H1 (cell line): Measurements from ENCODE around the gene MTMR6. TPM values are rescaled to one million over a fixed set of nuclear protein-coding genes. Genes with fewer than 3 reads are reported as not detected.

Experiments used
- CTCF ChIA-PET: fragments of 300-600 bp; sonication (Branson Sonifier 250); formaldehyde crosslinking; loops from one replicate; lab custom pipeline; 2021; ENCODE audit not compliant: partially characterized antibody; lab: Charles Lee
- POLR2A ChIA-PET: fragments of 300-600 bp; sonication (Branson Sonifier 250); formaldehyde crosslinking; loops from one replicate; lab custom pipeline; 2021; ENCODE audit warnings: inconsistent platforms; ENCODE audit not compliant: partially characterized antibody; lab: Charles Lee
- DNase-seq, 2 experiments: peaks; one replicate each; pipeline versions ENCODE4 v3.0.0 to v3.0.0-alpha.2; 2010 to 2022; ENCODE audit warnings: low spot score in 2 of 2, low read depth in 1 of 2, mixed read lengths in 1 of 2
- FAIRE-seq: peaks from 2 replicates; lab custom pipeline; 2011; peaks lifted over from hg19 to GRCh38; lab: Jason Lieb, UNC
- H2AFZ ChIP-seq: 2 replicates; pipeline ENCODE4 v1.8.1; 2012; ENCODE audit warnings: low read length, inconsistent platforms
- H2AK5ac ChIP-seq: 2 replicates; pipeline ENCODE4 v1.6.1; 2013; ENCODE audit warnings: low read depth, low read length
- H2BK120ac ChIP-seq: replicated peaks from 2 replicates; pipeline ENCODE3; 2013; ENCODE audit warnings: low read depth, low read length, inconsistent platforms
- H2BK12ac ChIP-seq: 2 replicates; pipeline ENCODE4 v1.6.1; 2013; ENCODE audit warnings: low read depth, low read length
- H2BK15ac ChIP-seq: 2 replicates; pipeline ENCODE4 v1.6.1; 2013; ENCODE audit warnings: low read length
- H2BK20ac ChIP-seq: 2 replicates; pipeline ENCODE4 v1.6.1; 2013; ENCODE audit warnings: low read length
- H2BK5ac ChIP-seq: 2 replicates; pipeline ENCODE4 v1.6.1; 2013; ENCODE audit warnings: low read depth, low read length
- H3K14ac ChIP-seq: 2 replicates; pipeline ENCODE4 v1.6.1; 2013; ENCODE audit warnings: inconsistent platforms; ENCODE audit not compliant: insufficient read length
- H3K18ac ChIP-seq: 2 replicates; pipeline ENCODE4 v1.6.1; 2013; ENCODE audit warnings: low read length; ENCODE audit errors: extremely low read depth
- H3K23ac ChIP-seq: 2 replicates; pipeline ENCODE4 v1.6.1; 2013; ENCODE audit warnings: inconsistent platforms; ENCODE audit not compliant: insufficient read length
- H3K23me2 ChIP-seq: 2 replicates; pipeline ENCODE4 v1.6.1; 2013; ENCODE audit warnings: low read depth, low read length
- H3K27ac ChIP-seq: 2 replicates; pipeline ENCODE4 v1.6.1; 2011; ENCODE audit warnings: low read depth, low read length, inconsistent platforms
- H3K27me3 ChIP-seq, 4 experiments: replicated peaks in 1 of 4; 1 replicate in 1 of 4; 2 replicates in 3 of 4; pipeline versions ENCODE4 v1.6.1 to v1.8.1; 2011 to 2013; ENCODE audit warnings: low read length in 3 of 4, mild to moderate bottlenecking in 3 of 4, inconsistent platforms in 2 of 4, mixed read lengths in 2 of 4, moderate library complexity in 1 of 4; ENCODE audit not compliant: control insufficient read depth in 3 of 4, insufficient read depth in 3 of 4; ENCODE audit errors: extremely low read depth in 1 of 4
- H3K36me3 ChIP-seq, 4 experiments: 2 replicates each; pipeline versions ENCODE4 v1.6.1 to v1.8.1; 2011 to 2013; ENCODE audit warnings: mild to moderate bottlenecking in 4 of 4, low read length in 3 of 4, moderate library complexity in 2 of 4, control low read depth in 1 of 4, inconsistent platforms in 1 of 4; ENCODE audit not compliant: insufficient read depth in 4 of 4, control insufficient read depth in 2 of 4
- H3K4ac ChIP-seq: replicated peaks from 2 replicates; pipeline ENCODE3; 2013; ENCODE audit warnings: low read length, low read depth, mixed read lengths, inconsistent platforms; ENCODE audit not compliant: insufficient read length
- H3K4me1 ChIP-seq, 4 experiments: replicated peaks in 1 of 4; 1 replicate in 1 of 4; 2 replicates in 3 of 4; pipeline versions ENCODE4 v1.6.1 to v1.8.1; 2011 to 2013; ENCODE audit warnings: low read length in 3 of 4, inconsistent platforms in 2 of 4, mixed read lengths in 1 of 4; ENCODE audit not compliant: insufficient read depth in 4 of 4, control insufficient read depth in 3 of 4
- H3K4me2 ChIP-seq, 2 experiments: 2 replicates each; pipeline versions ENCODE4 v1.6.1 to v1.8.1; 2011 to 2013; ENCODE audit warnings: low read depth in 2 of 2, low read length in 2 of 2, control low read depth in 1 of 2, inconsistent platforms in 1 of 2, mild to moderate bottlenecking in 1 of 2; ENCODE audit not compliant: insufficient read depth in 1 of 2
- H3K4me3 ChIP-seq, 4 experiments: fragments of 200-600, 300-600 bp in 1 of 4; sonication (generic), shearing (Covaris generic), sonication (Bioruptor Twin) in 1 of 4; 2 replicates each; pipeline versions ENCODE4 v1.5.1 to v1.8.1; 2011 to 2016; ENCODE audit warnings: low read length in 4 of 4, low read depth in 3 of 4, control low read depth in 2 of 4, inconsistent platforms in 2 of 4, mild to moderate bottlenecking in 2 of 4, mixed read lengths in 1 of 4, moderate library complexity in 1 of 4; ENCODE audit not compliant: insufficient read depth in 2 of 4; ENCODE audit errors: extremely low read depth in 1 of 4
- H3K56ac ChIP-seq: replicated peaks from 2 replicates; pipeline ENCODE3; 2013; ENCODE audit warnings: low read depth, mild to moderate bottlenecking, mixed read lengths, low read length, inconsistent platforms; ENCODE audit not compliant: insufficient read length
- H3K79me1 ChIP-seq: 2 replicates; pipeline ENCODE4 v1.6.1; 2013; ENCODE audit warnings: low read depth, low read length, control low read depth
- H3K79me2 ChIP-seq, 2 experiments: 2 replicates each; pipeline versions ENCODE4 v1.6.1 to v1.8.1; 2012 to 2013; ENCODE audit warnings: low read length in 2 of 2, mild to moderate bottlenecking in 2 of 2, inconsistent platforms in 1 of 2; ENCODE audit not compliant: insufficient read depth in 2 of 2, control insufficient read depth in 1 of 2
- H3K9ac ChIP-seq, 4 experiments: replicated peaks in 1 of 4; 1 replicate in 1 of 4; 2 replicates in 3 of 4; pipeline versions ENCODE4 v1.6.1 to v1.8.1; 2011 to 2013; ENCODE audit warnings: low read depth in 3 of 4, low read length in 3 of 4, control low read depth in 2 of 4, mild to moderate bottlenecking in 2 of 4, moderate library complexity in 2 of 4, inconsistent platforms in 1 of 4; ENCODE audit errors: extremely low read depth in 1 of 4
- H3K9me3 ChIP-seq, 2 experiments: 2 replicates each; pipeline versions ENCODE4 v1.6.1 to v1.8.1; 2012 to 2013; ENCODE audit warnings: mild to moderate bottlenecking in 2 of 2, moderate library complexity in 2 of 2, control low read depth in 1 of 2, inconsistent platforms in 1 of 2, low read depth in 1 of 2, low read length in 1 of 2, mixed read lengths in 1 of 2; ENCODE audit not compliant: insufficient read depth in 2 of 2
- H4K20me1 ChIP-seq, 2 experiments: replicated peaks in 1 of 2; 2 replicates each; pipeline versions ENCODE3 to v1.8.1; 2011 to 2013; ENCODE audit warnings: inconsistent platforms in 2 of 2, low read length in 2 of 2, mild to moderate bottlenecking in 1 of 2; ENCODE audit not compliant: insufficient read depth in 2 of 2, control insufficient read depth in 1 of 2
- H4K5ac ChIP-seq: 2 replicates; pipeline ENCODE4 v1.6.1; 2013; ENCODE audit warnings: low read length, low read depth, mixed read lengths, inconsistent platforms; ENCODE audit not compliant: insufficient read length
- H4K8ac ChIP-seq: 2 replicates; pipeline ENCODE4 v1.8.0; 2013; ENCODE audit warnings: mild to moderate bottlenecking, moderate library complexity, low read length, inconsistent platforms; ENCODE audit not compliant: insufficient read depth; ENCODE audit errors: extremely low read depth
- H4K91ac ChIP-seq: replicated peaks from 2 replicates; pipeline ENCODE3; 2013; ENCODE audit warnings: low read length, mixed read lengths, inconsistent platforms; ENCODE audit not compliant: insufficient read length
- ASH2L ChIP-seq: fragments of 200-600, 300-600 bp; sonication (generic); IDR thresholded peaks from one replicate; pipeline ENCODE4 v1.7.1; 2017; ENCODE audit warnings: low read length
- BCL11A ChIP-seq, 2 experiments: IDR thresholded peaks; one replicate each; pipeline ENCODE4 v1.6.1; 2011; ENCODE audit warnings: low read depth in 2 of 2, low read length in 2 of 2, mild to moderate bottlenecking in 2 of 2
- BRCA1 ChIP-seq: IDR thresholded peaks from 2 replicates; pipeline ENCODE4 v1.6.1; 2012; ENCODE audit warnings: low read depth, low read length, improper control_type of control experiment
- CBX5 ChIP-seq: fragments of 300-800, 300-1000 bp; sonication (generic); IDR thresholded peaks from 2 replicates; pipeline ENCODE4 v1.7.1; 2016; ENCODE audit warnings: antibody characterized with exemption, low read length, low read depth
- HDAC6 ChIP-seq: IDR thresholded peaks from one replicate; pipeline ENCODE4 v1.7.1; 2012; ENCODE audit warnings: low read depth, mild to moderate bottlenecking, inconsistent platforms, low read length, moderate library complexity
- JUND ChIP-seq: IDR thresholded peaks from 2 replicates; pipeline ENCODE4 v1.6.1; 2011; ENCODE audit warnings: mild to moderate bottlenecking, improper control_type of control experiment, low read length
- KDM5A ChIP-seq: fragments of 200-600 bp; IDR thresholded peaks from 2 replicates; pipeline ENCODE4 v1.7.1; 2012; ENCODE audit warnings: mild to moderate bottlenecking, low read length, inconsistent platforms, mixed read lengths
- POLR2AphosphoS5 ChIP-seq: IDR thresholded peaks from 2 replicates; pipeline ENCODE4 v1.6.1; 2011; ENCODE audit warnings: low read depth, low read length
- SP4 ChIP-seq: IDR thresholded peaks from 2 replicates; pipeline ENCODE4 v1.6.1; 2012; ENCODE audit warnings: low read length, inconsistent platforms
- TAF1 ChIP-seq: IDR thresholded peaks from 2 replicates; pipeline ENCODE4 v1.6.1; 2011; ENCODE audit warnings: mild to moderate bottlenecking, low read depth, low read length
- TCF12 ChIP-seq: IDR thresholded peaks from 2 replicates; pipeline ENCODE4 v1.6.1; 2011; ENCODE audit warnings: low read depth, mild to moderate bottlenecking, low read length
- YY1 ChIP-seq: IDR thresholded peaks from 2 replicates; pipeline ENCODE4 v1.6.1; 2011; ENCODE audit warnings: low read depth, mild to moderate bottlenecking, low read length
- WGBS, 2 experiments: shearing (Covaris generic) in 1 of 2; methylation state at CpG; one replicate each; pipeline versions ENCODE4 v1.1.6 to v1.1.7; 2013 to 2015; ENCODE audit warnings: low lambda C conversion rate in 2 of 2, mixed read lengths in 2 of 2, inconsistent platforms in 1 of 2, low coverage in 1 of 2, missing lambda C conversion rate in 1 of 2; ENCODE audit not compliant: insufficient replicate concordance in 2 of 2, insufficient coverage in 1 of 2, insufficient read length in 1 of 2; ENCODE audit errors: extremely low coverage in 1 of 2, missing lambda C conversion rate in 1 of 2; 5-methylcytosine and 5-hydroxymethylcytosine counted together
- polyA plus RNA-seq, 7 experiments: library from polyadenylated mRNA; depleted of rRNA in 3 of 7; stranded (reverse) in 5 of 7; unstranded in 2 of 7; fragments of >200 nt in 5 of 7; fragments of 200-250 nt in 2 of 7; gene quantifications; 1 replicate in 5 of 7; 2 replicates in 1 of 7; 4 replicates in 1 of 7; pipeline versions ENCODE4 v1.2.1 to v1.2.3, GENCODE V29; 2011 to 2013; ENCODE audit warnings: missing spikeins in 2 of 7, mixed read lengths in 2 of 7
- total RNA-seq: library from RNA; stranded (reverse); fragmentation: NEBNext Ultra II Directional; extraction: Animal tissue kit (Norgen Biotek cat#: 25700); gene quantifications from 2 replicates; pipeline ENCODE4 v1.2.1, GENCODE V29; 2021
- TF ChIP-seq, protein P1 (sequence below): IDR thresholded peaks from 2 replicates; pipeline ENCODE4 v1.6.1; 2012; ENCODE audit warnings: low read length, inconsistent platforms

Gene MTMR6
- total and polyA plus RNA-seq, 2 of the 8 experiments (the other 6 are each of a cell fraction or from before 2014, with no cell fraction given) = 2.1 to 8.4 TPM

DNA sequence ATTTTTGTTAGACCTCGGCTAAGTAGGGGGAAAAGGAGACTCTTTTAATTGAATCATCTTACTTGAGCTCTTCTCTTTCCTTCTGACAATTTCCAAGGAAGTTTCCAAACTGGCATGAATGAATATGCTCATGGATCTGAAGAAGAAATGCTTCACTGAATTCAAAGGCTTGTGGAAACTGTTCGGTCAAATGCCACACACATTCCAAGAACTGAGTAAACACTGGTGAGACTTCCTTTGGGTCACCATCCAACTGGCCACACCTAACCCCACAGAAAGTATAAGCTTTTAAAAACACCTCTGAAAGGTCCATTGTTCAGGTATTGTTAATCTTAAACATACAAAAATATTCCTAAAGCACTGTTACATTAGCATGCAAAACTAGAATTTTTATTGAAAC lies 33.6 kb downstream of the MTMR6 start:
- H2AK5ac ChIP-seq = no peak overlapping the region
- H4K5ac ChIP-seq = no peak overlapping the region
- H2BK120ac ChIP-seq = no peak overlapping the region
- H3K9ac ChIP-seq = no peak overlapping the region
- no peaks in the 10 kb centered on the region for H3K9me3 ChIP-seq
- H4K20me1 ChIP-seq = no peaks in the 10 kb centered on the region
- no peak overlapping the region for H3K23ac ChIP-seq
- WGBS, 2 experiments = 88% methylated on average over 2 of the region's 2 CpGs; no CpG with 5 or more reads in 1 of the 2 experiments
- ChIA-PET POLR2A (no interaction called here), CTCF (interaction anchor here (1.0 to 1.6 kb wide), 4 partner anchors 10 to 168 kb away, joined by 3 to 6 read pairs (median 4); partner anchors contain the start of gene MTMR6)
- H3K79me1 ChIP-seq = no peaks in the 10 kb centered on the region
- H3K27ac ChIP-seq = no peak overlapping the region
- no peak overlapping the region for H3K56ac ChIP-seq
- no peak overlapping the region for H2BK5ac ChIP-seq
- no peaks in the 10 kb centered on the region; a peak in 1 of 8 replicates for H3K36me3 ChIP-seq
- H3K79me2 ChIP-seq = no peaks in the 10 kb centered on the region
- H3K14ac ChIP-seq = no peak overlapping the region
- no peak overlapping the region for H2BK12ac ChIP-seq
- no peak for DNase-seq
- H3K4me1 ChIP-seq = no peaks in the 10 kb centered on the region
- H3K4me2 ChIP-seq = no peak overlapping the region
- H4K91ac ChIP-seq = no peak overlapping the region
- no peak overlapping the region for H3K4ac ChIP-seq
- 0 out of 2 replicates have a peak, but pooled peaks cover 2% of the 10 kb centered on the region for H3K23me2 ChIP-seq
- no peak overlapping the region for H2BK20ac ChIP-seq
- no peak overlapping the region for H3K18ac ChIP-seq
- no peak overlapping the region for H2BK15ac ChIP-seq
- H2AFZ ChIP-seq = no peak overlapping the region
- FAIRE-seq = no peak
- no peak overlapping the region for H4K8ac ChIP-seq
- H3K4me3 ChIP-seq = no peak overlapping the region
- TF ChIP-seq BRCA1 (no peak), POLR2AphosphoS5 (no peak), CBX5 (no peak), KDM5A (no peak), TAF1 (no peak), ASH2L (no peak), JUND (no peak), YY1 (no peak), HDAC6 (no peak), BCL11A (IDR thresholded peaks at IDR 0.05; ENCODE audit: low read depth in 2 of 2, low read length in 2 of 2) (no peak), SP4 (no peak), TCF12 (no peak)
- TF ChIP-seq, protein P1, sequence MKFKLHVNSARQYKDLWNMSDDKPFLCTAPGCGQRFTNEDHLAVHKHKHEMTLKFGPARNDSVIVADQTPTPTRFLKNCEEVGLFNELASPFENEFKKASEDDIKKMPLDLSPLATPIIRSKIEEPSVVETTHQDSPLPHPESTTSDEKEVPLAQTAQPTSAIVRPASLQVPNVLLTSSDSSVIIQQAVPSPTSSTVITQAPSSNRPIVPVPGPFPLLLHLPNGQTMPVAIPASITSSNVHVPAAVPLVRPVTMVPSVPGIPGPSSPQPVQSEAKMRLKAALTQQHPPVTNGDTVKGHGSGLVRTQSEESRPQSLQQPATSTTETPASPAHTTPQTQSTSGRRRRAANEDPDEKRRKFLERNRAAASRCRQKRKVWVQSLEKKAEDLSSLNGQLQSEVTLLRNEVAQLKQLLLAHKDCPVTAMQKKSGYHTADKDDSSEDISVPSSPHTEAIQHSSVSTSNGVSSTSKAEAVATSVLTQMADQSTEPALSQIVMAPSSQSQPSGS = no peak
- no peaks in the 10 kb centered on the region for H3K27me3 ChIP-seq
